Mucosa of stomach (tissue), 1 donor: ENCODE measurements around the gene METAP2.

Source experiments
- H3K27me3 ChIP-seq: one replicate; pipeline ENCODE4 v1.7.0; 2013; ENCODE audit warnings: mild to moderate bottlenecking, low read length; ENCODE audit not compliant: control insufficient read depth, insufficient read depth
- H3K36me3 ChIP-seq: one replicate; pipeline ENCODE4 v1.7.0; 2013; ENCODE audit warnings: low read length; ENCODE audit not compliant: control insufficient read depth, insufficient read depth
- H3K4me1 ChIP-seq: one replicate; pipeline ENCODE4 v1.7.0; 2013; ENCODE audit warnings: mild to moderate bottlenecking, low read length; ENCODE audit not compliant: control insufficient read depth, insufficient read depth
- H3K4me3 ChIP-seq: one replicate; pipeline ENCODE4 v1.7.0; 2013; ENCODE audit warnings: low read length
- H3K9ac ChIP-seq: one replicate; pipeline ENCODE4 v1.7.0; 2013; ENCODE audit warnings: mild to moderate bottlenecking, low read length, moderate library complexity
- H3K9me3 ChIP-seq: one replicate; pipeline ENCODE4 v1.7.0; 2013; ENCODE audit warnings: mild to moderate bottlenecking, low read length, moderate library complexity; ENCODE audit not compliant: control insufficient read depth
- donor health status: Pancreatic carcinoma.

The METAP2 gene

DNA sequence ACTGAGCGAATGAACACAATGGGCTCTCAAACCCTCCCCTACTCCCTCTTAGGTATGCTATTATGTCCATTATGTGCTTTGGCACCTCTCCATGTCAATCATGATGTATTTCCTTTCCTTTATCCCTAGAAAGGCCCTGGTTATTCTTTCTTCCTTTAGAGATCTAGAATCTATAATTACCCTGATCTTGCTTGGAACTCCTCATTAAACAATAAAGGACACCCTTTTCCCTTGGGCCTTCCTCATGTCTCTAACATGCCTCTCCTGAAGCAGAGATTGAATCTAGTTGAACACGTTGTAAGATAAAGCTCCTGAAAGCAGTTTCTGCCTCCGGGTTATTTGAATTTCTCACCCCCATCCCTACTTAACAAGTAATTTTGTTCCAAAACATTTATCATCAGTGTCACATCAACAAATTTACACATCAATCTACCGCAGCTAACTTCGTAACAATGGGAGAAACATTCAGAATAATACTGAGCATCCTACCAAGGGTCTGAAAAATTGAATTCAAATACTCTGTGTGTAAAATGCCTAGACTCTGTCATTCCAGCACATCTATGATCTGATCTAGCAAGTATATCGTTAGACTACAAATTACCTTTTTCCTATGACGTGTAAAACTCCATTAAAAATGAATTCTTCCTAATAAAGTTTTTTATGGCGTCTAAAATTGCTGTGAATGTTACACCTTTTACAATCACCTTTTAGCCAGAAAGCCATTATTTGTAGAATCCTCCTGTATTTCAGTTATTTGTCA, 72.0 kb downstream of the METAP2 start:
- peaks cover 42% of the 10 kb centered on the region for H3K27me3 ChIP-seq
- peaks cover 4% of the 10 kb centered on the region for H3K4me1 ChIP-seq
- H3K4me3 ChIP-seq, result no peak overlapping the region
- no peaks in the 10 kb centered on the region for H3K36me3 ChIP-seq
- no peaks in the 10 kb centered on the region for H3K9me3 ChIP-seq
- no peak overlapping the region for H3K9ac ChIP-seq

DNA sequence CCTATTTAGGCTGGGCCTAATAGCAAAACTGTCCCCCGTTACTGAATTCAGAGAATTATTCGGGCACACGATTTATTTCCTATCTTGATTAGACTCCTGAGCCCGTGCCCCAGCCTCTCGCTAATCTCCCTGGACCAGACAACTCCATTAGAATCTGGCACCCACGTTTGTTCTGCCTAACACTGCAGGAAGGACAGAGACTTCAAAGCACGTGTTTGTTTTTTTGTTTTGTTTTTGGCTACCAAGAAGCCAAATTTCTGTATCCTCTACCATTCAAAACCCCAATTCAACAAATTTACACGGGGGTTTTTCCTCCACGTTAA, 72.5 kb downstream of the METAP2 start:
- Histone ChIP-seq H3K27me3 (peaks cover 47% of the 10 kb centered on the region), H3K9me3 (no peaks in the 10 kb centered on the region), H3K4me1 (peaks cover 4% of the 10 kb centered on the region), H3K36me3 (no peaks in the 10 kb centered on the region), H3K9ac (no peak overlapping the region), H3K4me3 (no peak overlapping the region)

GRCh38 chr12:95547522-95548055, 73.6 kb downstream of the METAP2 start:
- peaks cover 50% of the 10 kb centered on the region for H3K27me3 ChIP-seq
- H3K9ac ChIP-seq, result no peak overlapping the region
- H3K36me3 ChIP-seq, result no peaks in the 10 kb centered on the region
- H3K4me3 ChIP-seq, result no peak overlapping the region
- H3K4me1 ChIP-seq, result peaks cover 4% of the 10 kb centered on the region
- H3K9me3 ChIP-seq, result no peaks in the 10 kb centered on the region

- H3K27me3 ChIP-seq, result peaks cover 50% of the 10 kb centered on the region
- H3K36me3 ChIP-seq, result no peaks in the 10 kb centered on the region
- peaks cover 4% of the 10 kb centered on the region for H3K4me1 ChIP-seq
- peak overlapping the region; percentile 57 for H3K9ac ChIP-seq
- no peak overlapping the region for H3K4me3 ChIP-seq
- H3K9me3 ChIP-seq, result no peaks in the 10 kb centered on the region
These were observed 74.1 kb downstream of the METAP2 start for GRCh38 chr12:95548056-95548538.

GRCh38 chr12:95548539-95549391, 74.8 kb downstream of the METAP2 start:
- Histone ChIP-seq H3K4me1 (peaks cover 4% of the 10 kb centered on the region), H3K9ac (peak overlapping the region; percentile 57), H3K27me3 (peaks cover 50% of the 10 kb centered on the region), H3K9me3 (no peaks in the 10 kb centered on the region), H3K36me3 (no peaks in the 10 kb centered on the region), H3K4me3 (no peak overlapping the region)

DNA sequence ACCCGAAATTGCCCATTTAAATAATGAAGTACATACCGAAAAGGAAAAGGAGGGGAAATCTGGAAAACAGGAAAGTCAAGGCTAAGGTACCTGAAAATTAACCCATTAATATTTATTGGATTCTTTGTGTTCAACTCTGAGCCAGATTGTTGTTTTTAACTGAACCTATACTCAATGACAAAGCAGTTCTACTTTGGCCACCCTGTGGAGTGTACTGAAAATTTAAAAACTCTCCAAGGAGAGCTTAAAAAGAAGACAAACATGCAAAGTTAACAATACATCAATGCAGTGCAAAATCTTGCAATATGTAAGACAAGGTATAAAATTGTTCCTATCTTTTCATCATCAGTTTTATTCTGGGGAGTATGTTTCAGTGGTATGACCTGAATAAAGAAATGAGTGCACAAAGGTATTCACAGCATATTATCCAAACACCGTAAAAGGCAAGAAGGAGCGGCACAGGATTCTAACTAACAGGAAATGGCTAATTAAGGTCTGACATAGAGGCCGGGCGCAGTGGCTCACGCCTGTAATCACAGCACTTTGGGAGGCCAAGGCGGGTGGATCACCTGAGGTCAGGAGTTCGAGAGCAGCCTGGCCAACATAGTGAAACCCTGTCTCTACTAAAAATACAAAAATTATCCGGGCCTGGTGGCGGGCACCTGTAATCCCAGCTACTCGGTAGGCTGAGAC, 75.6 kb downstream of the METAP2 start:
- Histone ChIP-seq H3K4me3 (no peak overlapping the region), H3K9ac (no peak overlapping the region), H3K27me3 (peaks cover 50% of the 10 kb centered on the region), H3K36me3 (no peaks in the 10 kb centered on the region), H3K4me1 (peaks cover 4% of the 10 kb centered on the region), H3K9me3 (no peaks in the 10 kb centered on the region)

DNA sequence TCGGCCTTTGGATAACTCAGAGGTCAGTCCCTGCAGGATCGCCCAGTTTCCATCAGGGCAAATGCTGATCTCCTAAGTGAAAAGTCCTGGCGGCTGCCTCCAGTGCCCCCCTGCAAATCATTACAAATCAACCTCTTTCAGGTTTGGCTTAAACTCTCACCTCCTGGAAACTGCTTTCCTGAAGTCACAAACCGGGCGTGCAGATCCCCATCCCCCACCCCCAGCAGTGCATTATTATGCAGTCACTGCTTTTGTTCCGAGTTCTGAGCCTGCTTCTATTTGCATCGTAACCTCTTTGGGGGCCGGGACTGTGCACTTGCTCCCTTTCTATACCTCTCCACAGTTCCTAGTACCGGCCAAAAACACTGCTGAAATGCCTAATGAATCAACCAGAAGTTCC, 77.4 kb downstream of the METAP2 start, which contains the start of gene USP44:
TSS of gene USP44 (minus strand) at position 172 of the 400 bp plus-strand sequence. CDS start 17,220 bp downstream, outside the sequence.
- peaks cover 4% of the 10 kb centered on the region for H3K4me1 ChIP-seq
- H3K9ac ChIP-seq, result no peak within 1 kb of the TSS
- no peaks in the 10 kb centered on the region for H3K9me3 ChIP-seq
- peaks cover 48% of the 10 kb centered on the region for H3K27me3 ChIP-seq
- no peak within 1 kb of the TSS for H3K4me3 ChIP-seq
- H3K36me3 ChIP-seq, result no peaks in the 10 kb centered on the region

DNA sequence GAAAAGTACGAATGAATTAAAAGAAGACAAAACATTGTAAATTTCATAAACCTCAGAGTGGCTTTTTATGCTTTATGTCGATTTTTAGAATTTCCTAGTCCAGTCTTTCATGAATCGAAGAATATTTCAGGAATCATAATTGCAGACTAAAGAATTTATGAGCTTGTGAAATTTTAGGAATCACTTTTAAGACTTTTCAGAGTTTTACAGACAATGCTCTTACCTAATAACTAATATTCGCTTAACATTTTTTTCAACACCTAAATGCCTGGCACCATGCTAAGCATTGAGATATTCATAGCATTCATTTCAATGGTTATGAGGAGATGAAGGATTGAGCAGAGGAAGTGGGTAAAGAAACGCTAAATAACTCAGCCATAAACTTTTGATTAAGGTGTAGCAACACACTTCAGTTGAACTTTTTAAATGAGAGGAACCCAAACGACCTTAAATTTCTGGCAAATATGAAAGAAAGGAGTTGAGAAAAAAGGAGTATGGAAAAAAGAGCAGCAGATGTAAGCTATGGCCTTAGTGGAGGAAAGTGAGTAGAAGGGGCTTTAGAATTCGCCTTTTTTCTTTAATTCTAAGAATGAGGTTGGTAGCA, 78.1 kb downstream of the METAP2 start:
- Histone ChIP-seq H3K27me3 (peaks cover 41% of the 10 kb centered on the region), H3K4me1 (peaks cover 4% of the 10 kb centered on the region), H3K9me3 (no peaks in the 10 kb centered on the region), H3K4me3 (no peak overlapping the region), H3K9ac (no peak overlapping the region), H3K36me3 (no peaks in the 10 kb centered on the region)

DNA sequence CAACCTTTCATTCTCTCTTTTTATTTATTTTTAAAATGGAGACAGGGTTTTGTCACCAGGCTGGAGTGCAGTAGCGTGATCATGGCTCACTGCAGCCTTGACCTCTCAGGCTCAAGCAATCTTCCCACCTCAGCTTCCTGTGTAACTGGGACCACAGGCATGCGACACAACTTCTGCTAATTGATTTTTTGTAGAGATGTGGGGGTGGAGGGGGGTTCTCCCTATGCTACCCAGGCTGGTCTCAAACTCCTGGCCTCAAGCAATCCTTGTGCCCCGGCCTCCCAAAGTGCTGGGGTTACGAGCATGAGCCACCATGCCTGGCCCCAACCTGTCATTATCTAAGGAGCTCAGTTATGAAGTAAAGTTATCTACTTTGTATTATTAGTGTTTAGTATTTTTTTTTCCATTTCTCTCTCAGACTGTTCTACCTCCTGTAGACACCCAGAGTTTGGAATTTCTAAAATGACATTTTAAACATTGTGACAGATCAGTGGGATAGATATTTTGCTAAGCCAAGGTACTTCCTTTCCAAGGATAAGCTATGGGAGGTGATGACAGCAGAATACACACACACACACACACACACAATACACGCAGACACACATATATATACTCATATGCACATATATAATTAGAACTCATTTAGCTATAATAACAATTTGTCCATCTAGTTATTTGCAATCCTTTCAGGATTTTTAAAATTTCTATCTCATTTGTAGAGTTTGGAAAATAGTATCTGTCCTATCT, 79.4 kb downstream of the METAP2 start:
- Histone ChIP-seq H3K27me3 (peaks cover 27% of the 10 kb centered on the region), H3K9me3 (no peaks in the 10 kb centered on the region), H3K36me3 (no peaks in the 10 kb centered on the region), H3K4me3 (no peak overlapping the region), H3K9ac (no peak overlapping the region), H3K4me1 (peaks cover 7% of the 10 kb centered on the region)

DNA sequence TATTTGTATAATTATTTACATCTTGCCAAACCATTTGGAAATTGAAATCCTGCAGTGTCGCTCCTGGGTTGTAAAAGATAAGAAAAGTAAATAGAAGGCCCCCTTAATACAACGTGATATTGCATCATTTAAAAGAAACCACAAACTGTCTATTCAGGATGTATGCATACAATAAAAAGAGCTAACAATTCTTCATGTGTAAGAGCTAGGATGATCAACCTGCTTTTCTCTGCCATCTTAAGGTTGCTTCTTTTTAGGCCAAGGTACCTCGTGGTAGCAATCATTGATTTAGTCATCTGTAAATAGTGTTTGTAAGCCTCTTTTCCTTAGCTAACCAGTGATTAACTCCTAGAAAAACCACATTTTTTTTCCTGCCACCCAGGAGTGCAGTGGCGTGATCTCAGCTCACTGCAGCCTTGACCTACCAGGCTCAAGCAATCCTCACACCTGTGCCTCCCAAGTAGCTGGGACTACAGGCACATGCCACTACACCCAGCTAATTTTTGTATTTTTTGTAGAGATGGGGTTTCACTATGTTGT, 80.7 kb downstream of the METAP2 start:
- Histone ChIP-seq H3K27me3 (peaks cover 15% of the 10 kb centered on the region), H3K4me1 (peaks cover 7% of the 10 kb centered on the region), H3K9ac (no peak overlapping the region), H3K36me3 (no peaks in the 10 kb centered on the region), H3K4me3 (no peak overlapping the region), H3K9me3 (no peaks in the 10 kb centered on the region)

GRCh38 chr12:95557625-95558024, 83.7 kb downstream of the METAP2 start:
- H3K4me1 ChIP-seq, result peaks cover 7% of the 10 kb centered on the region
- H3K9me3 ChIP-seq, result no peaks in the 10 kb centered on the region
- H3K36me3 ChIP-seq, result no peaks in the 10 kb centered on the region
- no peak overlapping the region for H3K4me3 ChIP-seq
- no peak overlapping the region for H3K9ac ChIP-seq
- H3K27me3 ChIP-seq, result peaks cover under 1% of the 10 kb centered on the region
